HEK293 (cell line): ENCODE data around the gene MEGF10.

Experiments used
- CTCF ChIP-seq: fragments of 450-650 bp; formaldehyde crosslinking; IDR thresholded peaks from 2 replicates; pipeline ENCODE4 v1.5.1; 2016; ENCODE audit warnings: missing biosample characterization, missing genetic modification characterization
- TCF7L2 ChIP-seq: IDR thresholded peaks from 2 replicates; pipeline ENCODE4 v1.6.1; 2011; ENCODE audit warnings: low read depth, mild to moderate bottlenecking, inconsistent platforms, low read length, moderate library complexity, borderline replicate concordance
- TRIM28 ChIP-seq: IDR thresholded peaks from 2 replicates; pipeline ENCODE4 v1.6.1; 2011; ENCODE audit warnings: low read length, control low read depth, borderline replicate concordance
- YY1 ChIP-seq: fragments of 450-650 bp; formaldehyde crosslinking; IDR thresholded peaks from 2 replicates; pipeline ENCODE4 v1.5.1; 2018; ENCODE audit warnings: missing biosample characterization, missing genetic modification characterization
- ZBTB11 ChIP-seq: fragments of 450-650 bp; formaldehyde crosslinking; conservative IDR thresholded peaks from 2 replicates; pipeline ENCODE4 v1.5.1; 2016; ENCODE audit warnings: low read depth, missing biosample characterization, missing genetic modification characterization
- ZBTB21 ChIP-seq: fragments of 450-650 bp; formaldehyde crosslinking; IDR thresholded peaks from 2 replicates; pipeline ENCODE4 v1.5.1; 2017; ENCODE audit warnings: missing biosample characterization, missing genetic modification characterization
- ZBTB8A ChIP-seq: fragments of 450-650 bp; formaldehyde crosslinking; IDR thresholded peaks from 2 replicates; pipeline ENCODE4 v1.5.1; 2016; ENCODE audit warnings: missing biosample characterization, missing genetic modification characterization
- ZNF280D ChIP-seq: fragments of 450-650 bp; formaldehyde crosslinking; IDR thresholded peaks from 2 replicates; pipeline ENCODE4 v1.5.1; 2016; ENCODE audit warnings: missing biosample characterization, missing genetic modification characterization
- ZNF530 ChIP-seq: fragments of 450-650 bp; formaldehyde crosslinking; IDR thresholded peaks from 2 replicates; pipeline ENCODE4 v1.5.1; 2016; ENCODE audit warnings: low read depth, missing biosample characterization, missing genetic modification characterization
- ZNF585B ChIP-seq: fragments of 450-650 bp; formaldehyde crosslinking; IDR thresholded peaks from 2 replicates; pipeline ENCODE4 v1.5.1; 2016; ENCODE audit warnings: missing biosample characterization, missing genetic modification characterization
- ZNF610 ChIP-seq: fragments of 450-650 bp; formaldehyde crosslinking; IDR thresholded peaks from 2 replicates; pipeline ENCODE4 v1.5.1; 2016; ENCODE audit warnings: missing biosample characterization, missing genetic modification characterization, borderline replicate concordance
- ZNF621 ChIP-seq: fragments of 450-650 bp; formaldehyde crosslinking; IDR thresholded peaks from 2 replicates; pipeline ENCODE4 v1.5.1; 2017; ENCODE audit warnings: missing biosample characterization, missing genetic modification characterization
- ZNF664 ChIP-seq: fragments of 450-650 bp; formaldehyde crosslinking; IDR thresholded peaks from 2 replicates; pipeline ENCODE4 v1.5.1; 2016; ENCODE audit warnings: missing biosample characterization, missing genetic modification characterization

GRCh38 chr5:127446626-127447025 lies 156.0 kb downstream of the MEGF10 start:
- TF ChIP-seq ZNF530 (tag by site-specific recombination) (no peak), ZNF280D (no peak), CTCF (no peak), ZNF585B (no peak), ZNF664 (tag by site-specific recombination) (no peak), TCF7L2 (no peak), ZNF621 (tag by site-specific recombination) (no peak), YY1 (tag by site-specific recombination) (no peak), ZBTB21 (tag by site-specific recombination) (no peak), ZNF610 (tag by site-specific recombination) (no peak), ZBTB11 (tag by site-specific recombination) (no peak), TRIM28 (no peak), ZBTB8A (no peak)
